Testis (tissue), 2 donors: Measurements from ENCODE around the gene P3R3URF.

Experiments used
- CTCF ChIP-seq, 3 experiments: fragments of 450-650 bp in 2 of 3; fragments of 200-600 bp in 1 of 3; sonication (generic) in 1 of 3; IDR thresholded peaks; one replicate each; pipeline ENCODE4 v1.5.1; 2016 to 2019; ENCODE audit warnings: antibody characterized with exemption in 3 of 3, mild to moderate bottlenecking in 2 of 3, moderate library complexity in 1 of 3
- POLR2A ChIP-seq: fragments of 450-650 bp; IDR thresholded peaks from one replicate; pipeline ENCODE4 v1.6.1; 2017; ENCODE audit warnings: antibody characterized with exemption, mild to moderate bottlenecking, moderate library complexity

- TF ChIP-seq CTCF (IDR thresholded peaks at IDR 0.05) (no peak), POLR2A (no peak)
Measured at GRCh38 chr1:46219551-46220520, 43.5 kb upstream of the P3R3URF start.
